CD4-positive, alpha-beta T cell treated with Interleukin-17A for 1 hour (primary cell): Measurements from ENCODE around the gene FAM47A.

Experiments
- DNase-seq: peaks from one replicate; pipeline ENCODE4 v3.0.0-alpha.2; 2020

Gene FAM47A

GRCh38 chrX:34132028-34132427, at the start of gene FAM47A:
FAM47A (minus strand) TSS chrX:34132314; CDS start chrX:34132278, 36 bp downstream.
- no peak for DNase-seq

- DNase-seq = no peak
Measured at GRCh38 chrX:34147345-34147744, 15.2 kb upstream of the FAM47A start.

GRCh38 chrX:34146906-34147305, 14.8 kb upstream of the FAM47A start:
- DNase-seq = no peak

GRCh38 chrX:34144246-34144645, 12.1 kb upstream of the FAM47A start:
- DNase-seq = no peak

- no peak for DNase-seq
Measured at GRCh38 chrX:34140816-34141215, 8.7 kb upstream of the FAM47A start.

GRCh38 chrX:34130980-34131744, 952 bp downstream of the FAM47A start:
- no peak for DNase-seq

- DNase-seq = no peak
Measured at GRCh38 chrX:34130501-34130900, 1.6 kb downstream of the FAM47A start.

GRCh38 chrX:34126011-34126410, 6.1 kb downstream of the FAM47A start:
- DNase-seq = no peak

- DNase-seq = no peak
Measured at GRCh38 chrX:34119122-34119521, 13.0 kb downstream of the FAM47A start.

- DNase-seq = no peak
Measured at GRCh38 chrX:34112459-34112858, 19.7 kb downstream of the FAM47A start.
